GM18520 (cell line): ENCODE data around the gene KIF7.
"Not testable (repeated sequence)": the region's sequence is repeated elsewhere in the genome, so short reads cannot be mapped to it uniquely, and the experiment has no call there.

Source experiments
- ATAC-seq: cut with Tn5 transposase; IDR thresholded peaks from one replicate; pipeline ENCODE4 v1.9.1; 2021; ENCODE audit not compliant: unreplicated experiment

Gene KIF7

GRCh38 chr15:89625716-89626115 lies 29.6 kb downstream of the KIF7 start:
- ATAC-seq: no peak

- no peak for ATAC-seq
Measured at GRCh38 chr15:89623165-89623564, 32.1 kb downstream of the KIF7 start.

GRCh38 chr15:89621547-89621946 lies 33.7 kb downstream of the KIF7 start:
- no peak for ATAC-seq

GRCh38 chr15:89616228-89616627 lies 39.0 kb downstream of the KIF7 start:
- ATAC-seq: no peak

GRCh38 chr15:89615135-89615534 lies 40.1 kb downstream of the KIF7 start:
- no peak for ATAC-seq

- ATAC-seq: no peak
Measured at GRCh38 chr15:89614164-89614563, 41.1 kb downstream of the KIF7 start.

- ATAC-seq: no peak
Measured at GRCh38 chr15:89613031-89613430, 42.2 kb downstream of the KIF7 start.

- no peak for ATAC-seq
Measured at GRCh38 chr15:89611317-89611716, 44.0 kb downstream of the KIF7 start.

- no peak for ATAC-seq
Measured at GRCh38 chr15:89599021-89599420, 56.2 kb downstream of the KIF7 start.

GRCh38 chr15:89593018-89593417 lies 62.2 kb downstream of the KIF7 start:
- no peak for ATAC-seq

- ATAC-seq: no peak
Measured at GRCh38 chr15:89591834-89592233, 63.4 kb downstream of the KIF7 start.

GRCh38 chr15:89587955-89588354 lies 67.3 kb downstream of the KIF7 start:
- ATAC-seq: no peak

GRCh38 chr15:89586651-89587050 lies 68.6 kb downstream of the KIF7 start:
- ATAC-seq: no peak

- ATAC-seq: not testable (repeated sequence)
Measured at GRCh38 chr15:89580747-89581146, 74.5 kb downstream of the KIF7 start.

- ATAC-seq: no peak
Measured at GRCh38 chr15:89578146-89578545, 77.1 kb downstream of the KIF7 start.
